Hematopoietic multipotent progenitor cell treated with erythropoietin and hydrocortisone succinate and interleukin-3 and kit ligand, for 8 days (in vitro differentiated cells): Measurements from ENCODE around the gene PLEKHG5.
A peak's percentile ranks its signal among the peaks of the same experiment; 100 is the strongest.

Experiments used
- DNase-seq: peaks from one replicate; pipeline ENCODE4 v3.0.0-alpha.2; 2015

PLEKHG5 gene

GRCh38 chr1:6491480-6491962 is at the start of gene PLEKHG5:
PLEKHG5 (minus strand) TSS chr1:6491667; CDS start chr1:6477571, 14,096 bp downstream.
- no peak for DNase-seq

GRCh38 chr1:6538956-6539355 is 47.5 kb upstream of the PLEKHG5 start:
- no peak for DNase-seq

- DNase-seq, result no peak
These were observed 44.8 kb upstream of the PLEKHG5 start for GRCh38 chr1:6536291-6536690.

DNA sequence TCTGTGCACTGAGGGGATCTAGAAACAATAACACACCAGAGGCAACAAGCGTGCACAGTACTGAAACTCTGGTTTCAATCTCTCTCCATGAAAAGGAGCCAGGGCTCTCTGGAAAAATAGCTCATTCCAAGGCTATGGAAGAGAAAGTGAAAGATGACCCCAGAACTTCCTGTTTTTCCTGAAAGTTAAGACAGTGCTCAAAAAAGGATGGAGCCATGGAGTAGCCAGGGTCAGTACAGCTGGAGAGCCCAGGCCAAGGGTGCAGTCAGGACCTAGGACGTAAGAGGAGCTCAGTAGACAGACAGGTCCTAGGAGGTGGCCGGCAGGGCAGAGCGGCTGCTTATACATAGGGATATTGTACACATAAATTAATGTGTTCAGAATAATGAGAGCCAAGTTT is 43.7 kb upstream of the PLEKHG5 start:
- DNase-seq, result no peak

DNA sequence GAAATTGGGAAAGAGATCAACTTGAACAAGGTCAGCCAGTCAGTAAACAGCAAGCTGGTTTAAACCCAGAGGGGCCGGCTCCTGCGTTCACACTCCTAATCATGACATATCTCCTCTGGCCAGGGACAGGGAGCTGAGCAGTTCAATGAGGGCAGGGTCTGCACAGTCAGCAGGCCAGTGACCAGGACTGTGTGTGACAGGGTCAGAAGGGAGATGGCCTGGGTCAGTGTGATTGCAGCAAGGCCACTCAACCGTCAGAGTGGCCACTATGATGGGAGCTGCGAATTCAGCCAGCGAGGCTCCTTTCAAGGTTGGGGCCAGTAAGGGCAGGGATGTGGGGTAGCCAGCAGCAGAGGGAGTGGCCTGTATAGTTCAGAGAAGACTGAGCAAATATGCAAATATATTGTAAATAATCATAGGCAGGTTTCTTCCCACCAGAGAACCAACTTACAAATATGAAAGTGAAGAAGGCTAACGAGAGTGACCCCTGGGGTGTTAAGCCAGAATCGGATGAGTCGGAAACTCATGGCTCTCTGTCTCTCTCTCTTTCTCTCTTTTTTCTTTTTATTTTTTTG is 42.9 kb upstream of the PLEKHG5 start:
- no peak for DNase-seq

DNA sequence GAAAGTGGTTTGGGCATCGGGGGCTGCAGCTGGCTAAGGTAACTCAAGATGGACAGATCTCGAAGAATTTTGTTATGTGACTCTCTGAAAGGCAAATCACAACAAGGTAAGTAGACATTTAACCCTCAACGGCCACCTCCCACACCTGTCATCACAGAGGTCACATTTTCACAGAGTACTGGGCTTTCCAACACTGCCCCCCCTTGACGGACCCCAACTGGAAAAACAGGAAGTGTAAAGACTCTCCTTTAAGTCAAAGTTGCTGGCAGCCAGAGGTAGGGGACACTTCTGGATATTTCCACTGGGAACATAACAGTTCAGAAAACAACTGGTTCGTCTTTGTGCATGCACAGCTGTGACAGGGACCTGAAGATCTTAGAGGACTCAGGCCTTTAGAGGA is 40.5 kb upstream of the PLEKHG5 start:
- no peak for DNase-seq

DNA sequence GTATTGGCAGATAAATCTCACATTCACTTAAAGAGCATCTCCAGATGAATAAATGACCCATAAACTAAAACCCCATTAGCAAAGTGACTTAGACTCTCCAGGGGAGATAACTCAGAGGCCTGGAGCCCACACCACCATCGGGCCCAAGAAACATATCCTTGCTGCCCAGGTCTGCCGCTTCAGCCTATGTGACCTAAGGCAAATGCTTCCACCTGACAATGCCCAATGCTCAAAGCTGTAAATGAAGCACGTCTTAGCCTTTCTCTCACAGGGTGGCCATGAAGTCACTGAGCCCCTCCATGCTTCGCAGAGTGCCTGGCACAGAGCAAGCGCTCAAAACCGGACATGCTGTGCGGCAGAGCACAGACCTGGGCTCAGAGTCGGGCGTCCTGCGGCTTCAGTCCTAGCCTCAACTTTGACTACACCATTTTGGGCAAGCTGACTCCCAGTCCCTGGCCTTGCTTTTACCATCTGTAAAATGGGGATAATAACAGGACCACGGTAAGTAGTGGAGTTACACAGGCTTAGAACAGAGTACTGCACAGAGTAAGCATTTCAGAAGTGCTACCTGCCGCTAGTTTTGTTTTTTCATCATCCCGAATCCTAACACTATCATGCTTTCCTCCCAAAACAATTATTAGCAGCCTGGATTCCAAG is 39.2 kb upstream of the PLEKHG5 start:
- DNase-seq, result no peak

- no peak for DNase-seq
These were observed 37.0 kb upstream of the PLEKHG5 start for GRCh38 chr1:6528492-6528891.

- DNase-seq, result no peak
These were observed 34.8 kb upstream of the PLEKHG5 start for GRCh38 chr1:6526316-6526715.

DNA sequence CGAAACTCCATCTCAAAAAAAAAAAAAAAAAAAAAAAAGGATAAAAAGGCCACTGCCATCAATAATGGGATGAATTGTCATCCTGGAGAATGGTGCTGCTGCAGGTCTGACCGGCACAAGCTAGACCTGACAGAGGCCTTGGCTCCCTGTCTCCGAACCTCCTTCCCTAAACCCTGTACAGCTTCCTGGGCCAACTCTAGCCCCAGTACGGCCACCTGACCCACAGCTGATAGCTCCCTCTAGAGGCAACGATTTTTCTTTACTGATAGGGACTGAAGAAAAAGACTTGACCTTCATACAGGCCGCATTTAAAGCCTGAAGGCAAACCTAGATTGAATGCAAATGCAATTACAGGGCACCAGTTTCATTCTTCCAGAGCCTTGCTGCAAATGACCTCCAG is 32.1 kb upstream of the PLEKHG5 start:
- peak; percentile 38 for DNase-seq

- DNase-seq, result no peak
These were observed 30.1 kb upstream of the PLEKHG5 start for GRCh38 chr1:6521536-6521935.

DNA sequence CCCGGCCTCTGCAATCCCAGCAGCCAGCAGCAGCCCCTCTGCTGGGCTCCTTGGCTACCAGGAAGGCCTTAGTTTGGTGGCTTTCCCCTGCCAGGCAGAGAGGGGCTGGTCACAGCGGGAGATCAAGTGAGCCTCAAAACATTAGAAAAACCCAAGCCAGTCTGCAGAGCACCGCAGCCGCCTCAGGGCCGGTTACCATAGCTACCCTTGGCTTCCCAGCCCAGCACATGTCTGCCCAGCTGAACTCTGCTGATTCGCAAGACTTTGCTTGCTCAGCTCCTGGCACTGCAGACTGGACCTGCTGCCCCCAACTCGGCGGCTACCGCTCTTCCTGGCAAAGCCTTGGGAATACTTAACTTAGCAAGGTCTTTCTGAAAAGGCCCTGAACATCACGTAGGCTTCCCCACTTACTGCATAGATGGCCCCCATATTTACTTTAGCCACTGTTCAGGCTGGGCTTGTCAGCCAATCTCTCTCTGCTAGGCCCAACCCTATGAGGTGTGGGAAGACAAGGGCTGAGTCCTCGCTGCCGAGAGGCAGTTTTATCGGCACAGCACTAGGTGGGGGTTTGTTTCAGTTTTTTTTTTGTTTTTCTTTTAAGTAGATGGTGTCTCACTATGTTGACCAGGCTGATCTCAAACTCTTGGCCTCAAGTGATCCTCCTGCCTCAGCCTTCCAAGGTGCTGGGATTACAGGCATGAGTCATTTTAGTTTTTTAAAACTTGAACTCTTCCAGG is 28.6 kb upstream of the PLEKHG5 start:
- DNase-seq, result no peak

- no peak for DNase-seq
These were observed 28.0 kb upstream of the PLEKHG5 start for GRCh38 chr1:6519491-6519934.

- DNase-seq, result no peak
These were observed 26.0 kb upstream of the PLEKHG5 start for GRCh38 chr1:6517435-6517851.

DNA sequence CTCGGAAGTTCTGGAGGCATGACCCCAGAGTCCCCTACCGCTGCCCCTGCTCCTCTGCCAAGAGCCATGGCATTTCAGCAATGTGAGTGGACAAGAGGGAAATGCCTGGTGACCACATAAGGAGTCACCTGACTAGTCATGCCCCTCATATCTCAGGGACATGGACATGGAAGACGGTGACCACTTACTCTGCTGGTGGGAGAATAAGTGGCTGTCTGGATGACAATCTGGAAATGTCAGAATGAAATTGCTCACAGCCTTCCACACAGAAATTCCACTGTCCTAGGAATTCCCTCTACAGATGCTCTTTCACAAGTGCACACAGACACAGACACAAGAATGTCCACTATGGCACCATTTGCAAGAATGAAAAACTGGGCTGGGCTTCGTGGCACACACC is 24.3 kb upstream of the PLEKHG5 start:
- DNase-seq, result no peak

DNA sequence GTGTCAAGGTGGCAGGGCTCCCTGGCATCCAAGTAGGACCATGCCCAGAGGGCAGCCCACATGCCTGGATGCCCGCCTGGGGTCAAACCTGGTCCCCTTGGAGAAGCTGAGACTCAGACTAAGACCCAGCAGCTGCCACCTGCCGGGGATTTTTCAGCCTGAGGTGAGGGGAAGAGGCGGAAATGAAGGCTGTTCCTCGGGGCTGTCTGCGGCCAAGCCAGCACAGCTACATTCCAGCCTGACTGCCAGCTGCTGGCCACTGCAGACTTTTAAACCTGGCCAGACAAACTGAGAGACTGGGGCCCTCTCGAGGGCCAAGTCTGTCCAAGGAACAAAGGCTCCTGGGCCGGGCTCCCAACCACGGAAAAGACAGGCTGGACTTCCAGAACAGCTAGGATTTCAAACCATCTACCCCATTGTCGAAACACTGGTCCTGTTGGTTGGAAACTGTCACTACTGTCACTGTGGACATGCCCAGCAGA is 21.9 kb upstream of the PLEKHG5 start:
- DNase-seq, result no peak

DNA sequence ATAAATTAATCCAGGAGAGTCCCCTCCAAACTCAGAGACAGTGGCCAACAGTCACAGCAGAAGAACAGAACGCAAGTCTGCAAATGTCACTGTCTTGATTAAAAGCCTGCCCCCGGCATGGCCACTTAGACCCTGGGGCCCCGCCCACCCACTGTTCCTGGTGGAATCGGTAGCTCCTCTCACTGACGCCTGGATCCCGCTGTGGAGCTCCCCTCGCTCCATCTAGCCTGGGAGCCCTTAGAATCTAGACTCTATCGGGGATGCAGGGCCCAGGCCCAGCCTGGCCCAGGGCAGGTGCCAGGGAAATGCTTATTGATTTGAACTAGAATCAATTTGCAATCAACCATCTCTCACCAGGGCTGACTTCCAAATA is 21.4 kb upstream of the PLEKHG5 start:
- DNase-seq, result no peak

- DNase-seq, result no peak
These were observed 20.9 kb upstream of the PLEKHG5 start for GRCh38 chr1:6512245-6512907.

- DNase-seq, result no peak
These were observed 20.2 kb upstream of the PLEKHG5 start for GRCh38 chr1:6511561-6512244.

- no peak for DNase-seq
These were observed 19.6 kb upstream of the PLEKHG5 start for GRCh38 chr1:6511056-6511455.

DNA sequence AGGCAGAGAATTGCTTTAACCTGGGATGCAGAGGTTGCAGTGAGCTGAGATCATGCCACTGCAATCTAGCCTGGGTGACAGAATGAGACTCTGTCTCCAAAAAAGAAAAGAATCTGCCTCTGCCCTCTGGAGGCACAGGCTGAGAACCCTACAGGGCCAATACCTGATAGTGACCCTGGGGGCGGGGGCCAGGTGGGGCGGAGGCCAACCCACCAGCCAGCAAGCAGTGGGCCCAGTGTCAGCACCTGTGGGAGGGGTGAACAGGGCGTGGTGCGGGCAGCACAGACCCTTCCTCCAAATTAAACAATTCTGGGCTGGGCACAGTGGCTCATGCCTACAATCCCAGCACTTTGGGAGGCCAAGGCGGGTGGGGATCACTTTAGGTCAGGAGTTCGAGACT is 19.0 kb upstream of the PLEKHG5 start:
- DNase-seq, result no peak

- no peak for DNase-seq
These were observed 18.4 kb upstream of the PLEKHG5 start for GRCh38 chr1:6509919-6510291.
